GM19455 (cell line): Measurements from ENCODE around the gene GALNT7.

Experiments used
- ATAC-seq: cut with Tn5 transposase; IDR thresholded peaks from one replicate; pipeline ENCODE4 v1.9.1; 2021; ENCODE audit not compliant: unreplicated experiment

Gene GALNT7

GRCh38 chr4:173288698-173289352 is 120.2 kb downstream of the GALNT7 start:
- ATAC-seq, result no peak

- ATAC-seq, result no peak
These were observed 120.7 kb downstream of the GALNT7 start for GRCh38 chr4:173289353-173289727.

DNA sequence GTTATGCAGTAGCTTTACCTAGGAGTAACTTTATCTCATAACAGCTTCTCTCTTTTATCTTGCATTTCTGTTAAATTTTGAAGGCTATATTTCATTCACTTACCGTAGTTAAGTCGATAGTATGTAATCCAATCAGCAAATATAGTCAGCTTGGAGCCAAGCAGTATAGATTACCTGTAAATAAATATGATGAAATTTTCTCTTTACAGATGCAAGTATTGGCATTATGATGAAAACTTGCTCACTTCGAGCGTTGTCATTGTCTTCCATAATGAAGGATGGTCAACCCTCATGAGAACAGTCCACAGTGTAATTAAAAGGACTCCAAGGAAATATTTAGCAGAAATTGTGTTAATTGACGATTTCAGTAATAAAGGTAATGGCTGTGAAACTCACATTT is 123.3 kb downstream of the GALNT7 start:
- ATAC-seq, result no peak

DNA sequence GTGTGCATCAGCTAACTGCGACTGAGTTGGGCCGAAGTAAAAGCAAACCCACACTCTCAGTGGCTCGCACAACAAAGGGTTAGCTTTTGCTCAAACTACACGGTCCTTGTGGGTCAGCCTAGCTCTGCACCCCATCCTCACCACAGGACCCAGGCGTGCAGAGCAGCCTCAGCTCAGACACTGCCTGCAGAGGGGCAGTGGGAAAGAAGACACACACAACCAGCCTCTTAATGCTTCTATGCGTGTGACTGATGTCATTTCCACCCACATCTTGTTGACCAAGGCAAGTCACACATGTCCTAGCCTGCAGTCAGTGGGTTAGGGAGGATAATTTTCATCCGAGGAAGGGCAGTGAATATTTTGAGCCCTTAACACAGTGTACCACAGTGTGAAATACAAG is 125.1 kb downstream of the GALNT7 start:
- ATAC-seq, result no peak

- ATAC-seq, result no peak
These were observed 125.8 kb downstream of the GALNT7 start for GRCh38 chr4:173294444-173294843.

GRCh38 chr4:173301518-173302201 is 133.0 kb downstream of the GALNT7 start:
- ATAC-seq, result no peak

DNA sequence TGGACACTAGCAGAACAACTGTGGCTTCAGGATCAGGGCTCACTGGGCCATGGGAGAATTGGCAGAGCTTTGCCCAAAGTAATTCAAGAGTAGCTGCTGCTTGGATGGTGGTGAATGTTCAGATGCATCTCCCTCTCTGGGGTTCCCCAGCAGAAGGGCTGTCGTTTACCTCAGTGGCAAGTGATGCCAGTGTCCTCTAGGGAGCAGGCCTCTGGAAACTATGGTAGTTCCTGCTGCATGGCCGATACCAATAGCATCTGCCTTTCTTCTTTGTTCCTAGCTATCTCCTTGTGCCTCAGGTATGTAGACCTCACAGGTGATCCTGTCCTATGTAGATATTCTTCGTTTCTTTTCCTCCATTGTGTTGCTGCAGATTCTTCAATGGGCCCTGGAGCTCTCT is 139.2 kb downstream of the GALNT7 start:
- ATAC-seq, result no peak

GRCh38 chr4:173311368-173311767 is 142.8 kb downstream of the GALNT7 start:
- no peak for ATAC-seq

DNA sequence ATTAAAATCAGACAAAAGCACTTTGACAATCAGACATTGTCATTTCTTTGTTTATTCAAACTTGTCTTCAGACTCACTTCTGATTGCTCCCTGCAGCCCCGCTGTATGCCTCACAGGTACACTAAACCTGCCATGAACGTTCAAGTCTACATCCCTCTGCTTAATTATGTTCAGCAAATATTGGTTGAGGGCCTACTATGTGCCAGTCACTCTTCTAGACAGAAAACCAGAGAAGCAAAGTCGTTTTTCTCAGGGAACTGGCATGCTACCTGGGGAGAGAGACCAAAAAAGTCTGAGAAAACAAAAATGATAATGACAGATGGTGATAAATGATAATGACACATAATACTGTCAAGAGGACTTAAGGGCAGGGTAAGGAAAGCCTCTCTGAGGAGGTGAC is 146.1 kb downstream of the GALNT7 start:
- ATAC-seq, result no peak

- ATAC-seq, result no peak
These were observed 147.4 kb downstream of the GALNT7 start for GRCh38 chr4:173316060-173316459.

DNA sequence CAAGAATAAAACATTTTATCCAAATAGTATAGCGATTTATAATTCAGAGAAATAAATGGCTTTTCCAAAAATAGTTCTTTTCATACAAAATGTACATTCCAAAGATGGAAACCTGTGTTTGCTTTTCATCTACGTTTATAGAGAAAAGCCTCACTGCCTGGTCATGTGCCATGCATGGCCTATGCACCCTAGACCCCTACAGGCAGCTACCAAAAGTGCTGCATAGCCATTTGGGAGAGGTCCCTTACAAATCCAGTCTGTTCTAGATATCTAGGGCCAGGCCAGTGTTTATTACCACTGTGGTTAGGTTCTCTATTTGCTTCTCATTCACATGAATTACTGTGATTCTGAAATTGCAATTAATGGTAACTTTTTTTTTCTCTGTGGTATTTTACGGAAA is 148.4 kb downstream of the GALNT7 start:
- ATAC-seq, result no peak

DNA sequence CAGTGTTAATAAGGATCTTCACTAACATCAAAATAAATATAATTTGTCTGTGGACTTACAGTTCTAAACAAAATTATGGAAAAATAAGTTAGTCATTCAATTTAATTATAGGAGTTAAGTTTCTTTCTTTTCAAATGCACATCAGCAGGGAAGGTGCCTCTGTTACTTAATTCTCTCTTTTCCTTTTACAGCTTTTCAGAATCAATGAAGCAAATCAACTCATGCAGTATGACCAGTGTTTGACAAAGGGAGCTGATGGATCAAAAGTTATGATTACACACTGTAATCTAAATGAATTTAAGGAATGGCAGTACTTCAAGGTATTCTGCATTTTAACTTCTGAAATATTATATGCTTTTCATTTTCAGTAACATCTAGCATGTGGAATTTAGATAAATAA is 149.6 kb downstream of the GALNT7 start:
- no peak for ATAC-seq

DNA sequence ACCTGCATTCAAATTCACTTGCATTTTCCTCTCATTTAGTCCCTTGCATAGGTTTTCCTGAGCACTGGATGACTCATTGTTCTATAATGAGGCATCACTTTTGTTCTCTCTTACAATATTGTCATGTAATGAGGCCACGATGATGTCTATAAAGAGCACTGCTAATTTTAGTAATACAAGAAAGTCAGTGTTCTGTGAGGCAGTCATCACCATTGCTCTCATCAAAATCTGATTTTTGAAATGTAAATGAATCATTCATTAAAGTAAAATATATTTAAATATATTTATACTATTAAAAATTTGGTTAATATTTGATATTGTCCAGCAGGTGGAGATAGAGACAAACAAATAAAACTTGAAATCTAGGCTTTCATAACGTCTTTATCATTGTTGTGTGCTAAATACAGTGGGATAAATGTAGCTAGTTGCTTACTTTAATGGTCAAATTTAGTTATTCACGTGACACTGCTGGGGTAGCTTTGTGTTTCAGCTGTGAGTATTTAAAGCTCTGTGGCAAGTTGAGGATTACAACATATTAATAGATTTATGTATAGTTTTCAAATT is 150.1 kb downstream of the GALNT7 start:
- peak; percentile 45 for ATAC-seq

GRCh38 chr4:173319696-173320095 is 151.1 kb downstream of the GALNT7 start:
- no peak for ATAC-seq

DNA sequence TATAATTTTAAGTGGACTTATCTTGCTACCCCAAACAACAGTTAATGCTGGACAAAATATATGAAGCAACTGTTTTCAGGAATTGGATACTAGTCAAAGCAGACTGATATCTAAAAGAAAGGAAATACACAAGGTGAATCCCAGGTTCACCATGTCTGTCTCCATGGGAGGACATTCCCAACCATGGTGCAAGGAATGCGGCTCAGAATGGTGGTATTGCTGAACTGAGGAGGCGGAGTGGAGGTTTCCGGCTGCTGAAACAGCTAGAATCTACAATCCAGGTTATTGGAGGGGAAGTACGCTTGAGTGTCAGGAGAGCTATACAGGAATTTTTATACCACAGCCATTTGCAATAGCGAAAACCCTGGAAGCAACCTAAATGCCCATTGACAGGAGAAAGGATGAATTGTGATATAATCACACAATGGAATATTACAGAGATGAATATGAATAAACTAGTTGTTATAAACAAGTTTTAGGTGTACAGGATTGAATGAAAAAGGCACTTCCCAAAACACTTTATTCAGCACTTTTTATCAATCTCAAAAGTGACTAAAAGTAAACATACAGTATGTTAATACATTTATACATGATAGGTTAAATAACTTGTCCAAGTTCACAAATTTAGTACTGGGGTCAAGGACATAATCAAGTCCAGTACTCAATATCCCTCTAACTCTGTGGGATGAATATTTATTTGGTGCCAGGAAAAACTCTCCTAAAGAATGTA is 156.6 kb downstream of the GALNT7 start:
- ATAC-seq, result no peak

DNA sequence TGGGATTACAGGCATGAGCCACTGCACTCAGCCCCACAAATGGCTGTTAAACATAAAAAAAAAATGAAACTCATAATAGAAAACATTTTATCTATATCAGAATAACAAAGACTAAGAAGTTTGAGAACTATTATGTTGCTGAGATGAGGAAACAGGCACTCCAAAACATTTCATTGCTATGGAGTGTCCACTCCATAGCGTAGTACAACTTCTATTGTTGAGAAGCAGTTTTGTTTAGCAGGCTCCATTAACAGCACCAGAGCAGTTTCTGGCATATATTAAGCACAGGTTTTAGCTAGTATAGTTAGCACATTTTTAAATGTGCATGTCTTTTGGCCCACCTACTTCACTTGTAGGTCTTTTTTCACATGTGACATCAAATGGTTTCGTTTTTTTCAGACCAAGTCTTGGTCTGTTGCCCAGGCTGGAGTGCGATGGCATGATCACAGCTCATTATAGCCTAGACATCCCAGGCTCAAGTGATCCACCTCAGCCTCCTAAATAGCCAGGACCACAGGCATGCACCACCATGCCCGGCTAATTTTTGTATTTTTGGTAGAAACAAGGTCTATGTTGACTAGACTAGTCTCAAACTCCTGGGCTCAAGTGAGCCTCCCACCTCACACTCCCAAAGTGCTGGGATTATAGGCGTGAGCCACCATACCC is 159.8 kb downstream of the GALNT7 start:
- ATAC-seq, result no peak

GRCh38 chr4:173330590-173330989 is 162.0 kb downstream of the GALNT7 start:
- no peak for ATAC-seq

GRCh38 chr4:173332021-173332487 is 163.4 kb downstream of the GALNT7 start:
- no peak for ATAC-seq

DNA sequence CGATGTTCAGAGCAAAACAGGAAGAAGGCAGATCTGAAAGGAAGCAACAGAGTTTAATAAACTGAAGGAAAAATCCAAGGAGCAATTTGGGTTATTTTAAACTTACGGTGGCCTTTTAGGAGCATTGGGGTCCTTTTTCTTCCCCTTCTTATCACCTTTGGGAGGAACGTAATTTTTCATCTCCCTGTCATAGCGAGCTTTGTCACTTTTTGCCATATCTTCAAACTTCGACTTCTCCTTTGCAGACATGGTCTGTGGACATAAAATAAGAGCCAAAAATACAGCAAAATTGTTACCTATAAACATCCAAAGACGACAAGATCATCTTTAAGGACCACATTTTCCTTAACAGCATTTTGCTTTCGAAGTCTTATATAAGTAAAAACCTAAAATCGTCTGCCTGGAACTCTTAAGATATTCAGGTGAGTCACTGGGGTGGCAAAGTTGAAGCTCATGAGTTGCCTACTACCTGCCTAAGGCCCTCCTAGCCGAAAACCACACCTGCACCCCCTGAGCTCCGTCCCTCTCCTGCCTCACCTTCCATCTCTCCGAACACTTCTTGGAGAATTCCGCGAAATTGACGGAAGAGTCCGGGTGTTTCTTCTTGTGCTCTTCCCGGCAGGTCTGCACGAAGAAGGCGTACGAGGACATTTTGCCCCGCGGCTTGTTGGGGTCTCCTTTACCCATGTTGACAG is 164.5 kb downstream of the GALNT7 start:
- ATAC-seq, result no peak

DNA sequence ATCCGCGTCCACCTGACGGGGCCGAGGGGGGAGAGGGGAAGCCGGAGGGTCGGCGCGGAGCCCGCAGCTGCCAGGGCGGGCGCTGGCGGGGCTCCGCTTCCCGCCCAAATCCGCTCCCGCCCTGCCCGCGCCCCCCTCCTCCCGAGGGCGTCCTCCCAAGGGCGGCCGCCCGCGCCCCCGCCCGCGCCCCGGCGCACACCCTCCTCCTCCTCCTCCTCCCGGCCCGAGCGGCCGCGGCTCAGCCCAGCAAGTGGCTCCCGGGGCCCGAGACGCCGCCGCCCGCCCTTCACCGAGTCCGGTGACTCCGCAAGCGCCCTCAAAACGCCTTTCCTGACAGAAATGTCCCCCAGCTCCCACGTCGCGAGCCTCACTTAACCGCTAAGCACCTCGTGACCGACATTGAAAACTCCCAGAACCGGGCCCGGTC is 165.1 kb downstream of the GALNT7 start:
- peak; percentile 4 for ATAC-seq
